ENCODE results near the gene PRSS1.
"Not testable (repeated sequence)": the region's sequence is repeated elsewhere in the genome, so short reads cannot be mapped to it uniquely, and the experiment has no call there.

The PRSS1 gene

DNA sequence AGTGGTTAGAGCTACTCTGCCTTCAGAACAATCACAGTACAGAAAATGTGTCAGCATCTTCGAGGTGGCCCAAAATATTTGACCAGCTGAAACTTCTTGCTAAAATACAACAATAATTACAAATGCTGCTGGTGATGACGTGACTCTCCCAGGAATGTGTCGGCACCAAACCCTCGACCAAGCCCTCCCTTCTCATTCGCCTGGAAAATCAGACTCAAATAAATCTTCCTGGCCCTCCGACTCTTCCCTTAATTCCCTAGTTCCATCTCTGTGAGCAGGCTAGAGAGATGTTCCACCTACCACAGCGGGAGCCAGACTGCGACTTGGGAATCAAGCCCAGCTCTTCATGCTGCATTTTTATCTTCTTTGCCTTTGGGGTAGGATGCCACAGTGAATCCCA, 25.6 kb downstream of the PRSS1 start:
- DNase-seq = no peak

DNA sequence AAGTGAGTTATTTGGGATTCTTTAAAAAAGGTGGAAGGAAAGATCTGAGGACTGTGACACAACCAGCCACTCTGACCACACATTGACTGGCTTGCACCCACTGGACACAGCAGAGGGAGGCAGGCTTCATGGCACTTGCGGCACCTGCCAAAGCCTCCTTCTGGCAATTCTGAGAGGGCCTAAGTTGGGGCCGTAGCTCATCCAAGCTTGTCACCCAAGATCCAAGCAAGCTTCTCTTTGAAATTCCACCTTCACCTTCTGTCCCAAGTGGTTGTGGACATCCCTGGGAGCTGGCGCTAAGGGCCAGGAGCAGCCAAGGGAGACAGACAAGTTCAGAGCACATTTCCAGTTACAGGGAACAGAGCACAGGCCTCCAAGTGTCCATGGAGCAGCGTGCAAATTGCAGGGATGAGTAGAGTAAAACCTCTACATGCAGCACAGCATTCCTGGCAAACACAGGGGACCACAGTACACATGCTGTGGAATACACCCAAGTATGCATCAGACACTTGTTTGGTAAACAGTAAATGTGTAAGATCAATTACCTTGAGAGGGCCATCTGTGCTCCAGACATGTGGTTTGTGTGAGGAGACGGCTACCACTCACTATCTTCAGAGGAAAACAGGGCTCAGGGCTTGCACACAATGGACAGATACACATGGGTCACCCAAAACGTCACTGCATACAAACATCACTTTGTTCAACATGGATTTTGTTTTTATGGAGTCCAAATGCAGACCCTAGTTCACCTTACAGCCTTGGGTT, 26.3 kb downstream of the PRSS1 start:
- DNase-seq = not testable (repeated sequence)

DNA sequence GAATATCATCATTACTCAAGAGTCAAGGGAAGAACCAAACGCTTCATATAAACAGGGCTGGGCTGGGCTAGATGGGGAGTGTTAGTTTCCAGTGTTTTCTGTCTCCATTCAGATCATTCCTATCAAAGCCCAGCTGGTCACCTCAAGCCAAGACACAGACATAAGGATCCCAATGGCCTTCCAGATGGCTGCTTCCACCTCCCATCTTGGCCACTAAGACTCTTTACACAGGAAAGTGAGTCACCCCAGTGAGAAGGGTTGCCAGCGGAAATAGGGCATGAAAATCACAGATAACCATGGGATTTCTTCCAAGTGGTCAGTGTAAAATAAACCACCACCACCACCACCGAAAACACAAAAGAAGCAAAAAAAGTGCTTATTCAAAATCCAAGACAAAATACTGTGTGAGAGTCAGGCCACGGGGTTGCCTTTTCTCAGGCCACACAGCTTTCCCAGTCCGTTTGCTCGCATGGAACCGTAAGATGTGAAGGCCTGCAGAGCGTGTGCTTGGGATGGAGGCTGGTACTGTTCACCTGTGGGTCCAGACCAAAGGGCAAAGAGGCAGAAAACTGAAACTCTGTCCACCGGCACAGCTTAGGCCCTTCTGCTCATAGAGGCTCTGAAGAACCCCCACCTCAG, 27.1 kb downstream of the PRSS1 start:
- DNase-seq = no peak

DNA sequence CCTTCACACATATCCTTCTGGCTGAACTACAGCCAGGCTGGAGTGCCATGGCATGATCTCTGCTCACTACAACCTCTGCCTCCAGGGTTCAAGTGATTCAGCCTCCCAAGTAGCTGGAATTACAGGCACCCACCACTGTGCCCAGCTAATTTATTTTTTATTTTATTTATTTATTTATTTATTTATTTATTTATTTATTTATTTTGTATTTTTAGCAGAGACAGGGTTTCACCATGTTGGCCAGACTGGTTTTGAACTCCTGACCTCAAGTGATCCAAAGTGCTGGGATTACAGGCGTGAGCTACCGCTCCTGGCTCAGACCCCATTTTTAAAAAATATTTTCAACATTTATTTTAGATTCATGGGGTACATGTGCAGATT, 27.6 kb downstream of the PRSS1 start:
- not testable (repeated sequence) for DNase-seq

DNA sequence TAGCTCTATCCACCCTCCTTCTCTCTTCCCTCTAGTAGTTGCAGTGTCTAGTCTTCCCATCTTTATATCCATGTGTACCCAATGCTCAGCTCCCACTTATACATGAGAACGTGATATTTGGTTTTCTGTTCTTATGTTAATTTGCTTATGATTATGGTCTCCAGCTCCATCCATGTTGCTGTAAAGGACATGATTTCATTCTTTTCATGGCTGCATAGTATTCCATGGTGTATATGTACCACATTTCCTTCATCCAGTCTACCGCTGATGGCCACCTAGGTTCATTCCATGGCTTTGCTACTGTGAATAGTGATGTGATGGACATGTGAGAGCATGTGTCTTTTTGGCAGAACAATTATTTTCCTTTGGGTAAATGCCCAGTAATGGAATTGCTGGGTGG, 28.0 kb downstream of the PRSS1 start:
- DNase-seq = no peak

DNA sequence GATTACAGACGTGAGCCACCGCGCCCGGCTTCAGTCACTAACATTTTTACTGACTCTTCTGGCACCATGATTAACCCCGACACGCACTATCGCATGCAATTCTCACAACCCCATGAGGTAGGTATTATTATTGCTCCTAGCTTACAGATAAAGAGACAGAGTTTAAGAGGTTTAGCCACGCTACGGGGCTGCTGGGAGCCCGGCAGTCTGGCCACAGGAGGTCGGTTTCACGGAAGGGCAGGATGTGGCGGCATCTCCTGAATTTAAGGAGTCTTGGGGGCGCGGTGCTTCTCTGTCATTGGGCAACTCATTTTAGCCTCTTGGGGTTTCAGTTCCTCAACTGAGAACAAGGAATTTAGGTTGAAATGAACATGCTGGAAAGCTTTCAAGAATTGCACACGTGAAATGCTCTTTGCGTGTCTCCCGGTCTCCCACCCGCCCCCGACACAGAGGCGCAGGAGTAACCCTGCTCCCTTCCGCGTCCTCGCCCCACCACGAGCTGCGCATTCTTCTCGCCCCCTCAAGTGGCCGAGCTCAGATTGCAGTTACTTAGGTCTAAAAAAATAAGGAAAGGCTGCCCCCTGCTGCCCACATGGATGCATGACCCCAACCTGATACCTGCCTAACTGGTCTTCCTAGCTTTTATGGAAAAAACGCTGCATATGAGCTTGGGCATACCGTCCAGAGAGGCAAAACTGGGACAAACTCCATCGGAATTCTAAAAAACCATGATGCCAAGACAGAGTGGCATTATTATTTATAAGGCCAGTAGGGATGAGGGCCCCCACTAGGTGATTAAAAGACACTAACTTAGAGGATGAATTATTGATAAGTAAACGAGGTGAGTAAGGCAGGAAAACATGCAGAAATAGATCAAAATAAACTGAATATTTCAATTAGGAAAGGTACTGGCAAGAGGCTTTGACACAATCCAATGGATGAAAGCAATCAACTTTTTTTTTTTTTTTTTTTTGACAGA, 33.9 kb downstream of the PRSS1 start:
- DNase-seq = peak; percentile 91 to 94 (median 94)

DNA sequence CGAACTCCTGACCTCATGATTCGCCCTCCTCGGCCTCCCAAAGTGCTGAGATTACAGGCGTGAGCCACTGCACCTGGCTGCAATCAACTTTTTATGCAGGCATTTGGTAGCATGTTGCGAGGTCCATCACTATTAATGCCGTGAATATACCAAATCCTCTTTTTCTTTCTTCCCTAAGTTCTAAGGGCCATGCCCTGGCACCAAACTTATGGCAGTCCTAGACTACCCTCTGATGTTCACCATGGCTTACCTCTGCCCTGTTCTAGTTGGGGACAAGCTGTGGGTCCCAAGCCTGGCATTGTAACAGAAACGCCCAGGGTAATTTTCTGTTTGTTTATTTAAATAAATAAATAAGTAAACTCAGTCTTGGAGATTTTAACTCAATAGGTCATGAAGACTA, 34.8 kb downstream of the PRSS1 start:
- peak in 1 of 3 donors; percentile 4 for DNase-seq

DNA sequence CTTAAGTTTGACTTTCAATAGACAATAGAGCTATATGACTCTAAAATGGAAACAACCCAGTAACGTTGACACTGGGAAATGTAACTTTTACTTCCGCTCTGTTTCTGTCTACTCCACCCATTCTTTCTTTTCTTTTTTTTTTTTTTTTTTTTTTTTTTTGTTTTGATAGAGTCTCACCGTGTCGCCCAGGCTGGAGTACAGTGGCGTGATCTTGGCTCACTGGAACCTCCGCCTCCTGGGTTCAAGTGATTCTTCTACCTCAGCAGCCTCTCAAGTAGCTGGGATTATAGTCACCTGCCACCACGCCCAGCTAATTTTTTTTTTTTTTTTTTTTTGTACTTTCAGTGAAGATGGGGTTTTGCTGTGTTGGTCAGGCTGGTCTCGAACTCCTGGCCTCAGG, 35.4 kb downstream of the PRSS1 start:
- DNase-seq = no peak

DNA sequence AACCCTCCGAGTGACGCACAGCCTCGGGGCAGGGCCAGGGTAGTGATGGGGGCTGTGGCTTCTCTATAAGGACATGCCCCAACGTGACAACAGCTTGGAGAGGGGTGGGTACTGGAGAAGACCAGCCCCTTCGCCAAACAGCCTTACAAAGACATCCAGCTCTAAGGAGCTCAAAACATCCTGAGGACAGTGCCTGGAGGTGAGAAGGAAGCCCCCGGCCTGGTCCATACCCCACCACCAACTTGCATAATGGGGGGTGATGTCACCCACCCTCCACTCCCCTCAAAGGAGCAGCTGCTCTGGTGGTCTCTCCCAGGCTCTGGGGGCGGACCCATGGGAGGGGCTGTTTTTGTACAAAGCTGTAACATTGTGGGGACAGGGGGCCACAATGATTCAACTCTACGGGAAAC, 36.6 kb downstream of the PRSS1 start:
- no peak for DNase-seq

DNA sequence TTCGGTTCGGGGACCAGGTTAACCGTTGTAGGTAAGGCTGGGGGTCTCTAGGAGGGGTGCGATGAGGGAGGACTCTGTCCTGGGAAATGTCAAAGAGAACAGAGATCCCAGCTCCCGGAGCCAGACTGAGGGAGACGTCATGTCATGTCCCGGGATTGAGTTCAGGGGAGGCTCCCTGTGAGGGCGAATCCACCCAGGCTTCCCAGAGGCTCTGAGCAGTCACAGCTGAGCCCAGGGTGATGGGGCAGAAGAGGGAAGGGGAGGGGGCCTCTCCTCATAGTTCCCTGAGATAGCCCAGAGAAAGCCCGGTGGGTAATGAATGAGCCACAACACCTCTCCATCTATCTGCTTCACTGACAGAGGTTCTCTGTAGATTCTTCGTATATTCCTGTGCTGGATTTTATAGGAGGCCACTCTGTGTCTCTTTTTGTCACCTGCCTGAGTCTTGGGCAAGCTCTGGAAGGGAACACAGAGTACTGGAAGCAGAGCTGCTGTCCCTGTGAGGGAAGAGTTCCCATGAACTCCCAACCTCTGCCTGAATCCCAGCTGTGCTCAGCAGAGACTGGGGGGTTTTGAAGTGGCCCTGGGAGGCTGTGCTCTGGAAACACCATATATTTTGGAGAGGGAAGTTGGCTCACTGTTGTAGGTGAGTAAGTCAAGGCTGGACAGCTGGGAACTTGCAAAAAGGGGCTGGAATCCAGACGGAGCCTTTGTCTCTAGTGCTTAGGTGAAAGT, 37.9 kb downstream of the PRSS1 start:
- DNase-seq = no peak

DNA sequence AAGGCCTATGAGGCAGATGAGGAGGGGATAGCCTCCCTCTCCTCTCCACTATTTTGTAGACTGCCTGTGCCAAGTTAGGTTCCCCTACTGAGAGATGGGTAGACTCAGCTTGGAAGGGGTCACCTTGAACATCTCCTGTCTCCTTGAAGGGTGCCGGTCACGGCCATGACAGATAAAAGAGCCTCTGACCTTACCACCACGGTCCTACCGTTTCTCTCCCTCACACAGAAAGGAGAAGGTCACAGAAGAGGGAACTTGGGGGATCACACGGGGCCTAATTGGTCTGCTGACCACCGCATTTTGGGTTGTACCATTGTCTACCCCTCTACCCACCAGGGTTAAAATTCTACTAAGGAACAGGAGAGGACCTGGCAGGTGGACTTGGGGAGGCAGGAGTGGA, 38.5 kb downstream of the PRSS1 start:
- no peak for DNase-seq

DNA sequence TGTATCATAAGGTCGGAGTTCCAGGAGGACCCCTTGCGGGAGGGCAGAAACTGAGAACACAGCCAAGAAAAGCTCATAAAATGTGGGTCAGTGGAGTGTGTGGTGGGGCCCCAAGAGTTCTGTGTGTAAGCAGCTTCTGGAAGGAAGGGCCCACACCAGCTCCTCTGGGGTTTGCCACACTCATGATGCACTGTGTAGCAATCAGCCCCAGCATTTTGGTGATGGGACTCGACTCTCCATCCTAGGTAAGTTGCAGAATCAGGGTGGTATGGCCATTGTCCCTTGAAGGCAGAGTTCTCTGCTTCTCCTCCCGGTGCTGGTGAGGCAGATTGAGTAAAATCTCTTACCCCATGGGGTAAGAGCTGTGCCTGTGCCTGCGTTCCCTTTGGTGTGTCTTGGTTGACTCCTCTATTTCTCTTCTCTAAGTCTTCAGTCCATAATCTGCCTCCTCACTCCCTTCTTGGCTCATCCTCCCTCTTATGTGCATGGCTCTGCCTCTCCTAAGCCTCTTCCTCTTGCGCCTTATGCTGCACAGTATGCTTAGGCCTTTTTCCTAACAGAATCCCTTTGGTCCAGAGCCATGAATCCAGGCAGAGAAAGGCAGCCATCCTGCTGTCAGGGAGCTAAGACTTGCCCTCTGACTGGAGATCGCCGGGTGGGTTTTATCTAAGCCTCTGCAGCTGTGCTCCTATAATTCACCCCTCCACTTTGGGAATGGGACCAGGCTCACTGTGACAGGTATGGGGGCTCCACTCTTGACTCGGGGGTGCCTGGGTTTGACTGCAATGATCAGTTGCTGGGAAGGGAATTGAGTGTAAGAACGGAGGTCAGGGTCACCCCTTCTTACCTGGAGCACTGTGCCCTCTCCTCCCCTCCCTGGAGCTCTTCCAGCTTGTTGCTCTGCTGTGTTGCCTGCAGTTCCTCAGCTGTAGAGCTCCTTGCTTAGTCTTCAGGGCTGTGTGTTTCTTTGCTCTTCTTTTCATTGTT, 39.3 kb downstream of the PRSS1 start:
- no peak for DNase-seq

DNA sequence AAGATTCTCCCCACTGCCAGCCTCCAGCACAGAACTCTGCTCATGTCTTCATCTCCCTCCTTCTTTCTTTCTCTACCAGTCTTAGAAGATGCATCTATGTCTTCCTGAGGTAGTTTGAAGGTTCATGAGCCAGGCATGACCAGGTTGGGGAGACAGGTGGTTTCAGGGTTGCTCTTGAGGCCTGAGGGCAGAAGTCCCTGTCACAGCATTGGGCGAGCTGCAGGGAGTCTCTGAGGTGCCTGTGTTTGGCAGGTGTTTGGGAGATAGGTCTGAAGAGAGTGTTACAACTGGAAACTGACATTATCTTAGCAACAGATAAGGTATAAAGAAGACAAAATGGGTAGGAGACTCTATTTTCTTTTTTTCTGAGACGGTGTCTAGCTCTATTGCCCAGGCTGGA, 40.2 kb downstream of the PRSS1 start:
- DNase-seq = no peak

DNA sequence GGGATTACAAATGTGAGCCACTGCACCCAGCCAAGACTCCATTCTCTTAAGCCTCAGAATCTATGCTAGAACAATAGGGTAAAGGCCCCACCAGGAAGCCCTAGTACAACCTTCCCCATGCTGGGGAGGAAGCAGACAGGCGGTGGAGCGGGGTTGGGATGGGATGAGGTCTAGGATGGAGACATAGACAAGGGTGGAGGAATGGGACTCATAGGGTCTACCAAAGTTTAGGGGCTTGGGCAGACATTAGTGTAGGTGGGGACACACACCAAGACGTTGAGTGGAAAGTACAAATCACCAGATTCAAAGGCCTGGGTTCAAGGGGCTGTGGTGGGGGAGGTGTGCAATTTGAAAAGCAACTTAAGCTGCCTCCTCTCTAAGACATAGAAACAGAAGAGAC, 40.8 kb downstream of the PRSS1 start:
- no peak for DNase-seq

DNA sequence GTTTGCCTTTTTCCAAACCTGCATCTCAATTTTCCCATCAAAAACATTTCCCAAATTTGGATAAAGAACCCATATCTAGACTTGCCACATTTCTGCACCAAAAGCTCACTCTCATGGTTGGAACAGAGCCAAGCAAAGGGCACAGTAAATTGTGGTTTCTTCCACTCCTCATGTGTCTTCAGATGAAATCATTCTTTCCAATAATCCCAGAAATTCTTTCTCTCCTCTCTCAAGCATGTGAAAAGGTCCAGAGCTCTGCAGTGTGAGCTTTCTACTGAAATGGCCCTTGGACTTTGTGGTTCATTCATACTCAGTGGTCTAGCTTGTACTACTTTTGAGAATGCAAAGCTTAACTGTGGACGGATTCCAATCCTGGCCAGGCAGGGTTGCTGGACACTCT, 41.3 kb downstream of the PRSS1 start:
- DNase-seq = no peak

DNA sequence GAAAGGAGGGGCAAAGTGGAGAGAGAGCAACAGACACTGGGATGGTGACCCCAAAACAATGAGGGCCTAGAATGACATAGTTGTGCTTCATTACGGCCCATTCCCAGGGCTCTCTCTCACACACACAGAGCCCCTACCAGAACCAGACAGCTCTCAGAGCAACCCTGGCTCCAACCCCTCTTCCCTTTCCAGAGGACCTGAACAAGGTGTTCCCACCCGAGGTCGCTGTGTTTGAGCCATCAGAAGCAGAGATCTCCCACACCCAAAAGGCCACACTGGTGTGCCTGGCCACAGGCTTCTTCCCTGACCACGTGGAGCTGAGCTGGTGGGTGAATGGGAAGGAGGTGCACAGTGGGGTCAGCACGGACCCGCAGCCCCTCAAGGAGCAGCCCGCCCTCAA, 42.2 kb downstream of the PRSS1 start:
- DNase-seq = no peak

DNA sequence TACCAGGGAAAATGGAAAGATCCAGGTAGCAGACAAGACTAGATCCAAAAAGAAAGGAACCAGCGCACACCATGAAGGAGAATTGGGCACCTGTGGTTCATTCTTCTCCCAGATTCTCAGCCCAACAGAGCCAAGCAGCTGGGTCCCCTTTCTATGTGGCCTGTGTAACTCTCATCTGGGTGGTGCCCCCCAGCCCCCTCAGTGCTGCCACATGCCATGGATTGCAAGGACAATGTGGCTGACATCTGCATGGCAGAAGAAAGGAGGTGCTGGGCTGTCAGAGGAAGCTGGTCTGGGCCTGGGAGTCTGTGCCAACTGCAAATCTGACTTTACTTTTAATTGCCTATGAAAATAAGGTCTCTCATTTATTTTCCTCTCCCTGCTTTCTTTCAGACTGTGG, 42.9 kb downstream of the PRSS1 start:
- DNase-seq = no peak

DNA sequence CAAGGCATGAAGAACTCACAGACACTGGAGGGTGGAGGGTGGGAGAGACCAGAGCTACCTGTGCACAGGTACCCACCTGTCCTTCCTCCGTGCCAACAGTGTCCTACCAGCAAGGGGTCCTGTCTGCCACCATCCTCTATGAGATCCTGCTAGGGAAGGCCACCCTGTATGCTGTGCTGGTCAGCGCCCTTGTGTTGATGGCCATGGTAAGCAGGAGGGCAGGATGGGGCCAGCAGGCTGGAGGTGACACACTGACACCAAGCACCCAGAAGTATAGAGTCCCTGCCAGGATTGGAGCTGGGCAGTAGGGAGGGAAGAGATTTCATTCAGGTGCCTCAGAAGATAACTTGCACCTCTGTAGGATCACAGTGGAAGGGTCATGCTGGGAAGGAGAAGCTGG, 43.3 kb downstream of the PRSS1 start:
- no peak for DNase-seq

DNA sequence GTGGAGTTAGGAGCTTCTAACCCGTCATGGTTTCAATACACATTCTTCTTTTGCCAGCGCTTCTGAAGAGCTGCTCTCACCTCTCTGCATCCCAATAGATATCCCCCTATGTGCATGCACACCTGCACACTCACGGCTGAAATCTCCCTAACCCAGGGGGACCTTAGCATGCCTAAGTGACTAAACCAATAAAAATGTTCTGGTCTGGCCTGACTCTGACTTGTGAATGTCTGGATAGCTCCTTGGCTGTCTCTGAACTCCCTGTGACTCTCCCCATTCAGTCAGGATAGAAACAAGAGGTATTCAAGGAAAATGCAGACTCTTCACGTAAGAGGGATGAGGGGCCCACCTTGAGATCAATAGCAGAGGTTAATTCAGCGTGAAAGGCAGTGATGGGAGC, 43.9 kb downstream of the PRSS1 start:
- DNase-seq = no peak

DNA sequence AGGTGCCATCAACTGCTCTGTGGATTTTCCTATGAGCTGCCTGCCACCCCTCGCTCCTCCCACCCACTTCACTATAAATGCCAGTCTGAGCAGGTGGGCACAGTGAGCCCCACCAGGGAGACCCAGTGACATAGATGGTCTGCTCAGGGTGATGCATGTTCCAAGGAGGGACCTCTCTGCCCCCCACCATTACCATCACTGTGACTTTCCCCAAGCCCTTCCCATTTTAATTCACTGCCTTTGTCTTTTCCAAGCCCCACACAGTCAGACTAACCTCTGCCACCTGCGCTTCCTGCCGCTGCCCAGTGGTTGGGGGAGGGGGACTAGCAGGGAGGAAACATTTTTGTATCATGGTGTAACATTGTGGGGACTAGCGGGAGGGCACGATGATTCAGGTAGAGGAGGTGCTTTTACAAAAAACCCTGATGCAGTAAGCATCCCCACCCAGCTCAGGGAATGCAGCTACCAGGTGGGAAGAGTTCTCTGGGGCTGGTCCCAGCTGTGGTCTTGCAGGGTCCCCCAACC, 46.1 kb downstream of the PRSS1 start:
- DNase-seq = no peak

DNA sequence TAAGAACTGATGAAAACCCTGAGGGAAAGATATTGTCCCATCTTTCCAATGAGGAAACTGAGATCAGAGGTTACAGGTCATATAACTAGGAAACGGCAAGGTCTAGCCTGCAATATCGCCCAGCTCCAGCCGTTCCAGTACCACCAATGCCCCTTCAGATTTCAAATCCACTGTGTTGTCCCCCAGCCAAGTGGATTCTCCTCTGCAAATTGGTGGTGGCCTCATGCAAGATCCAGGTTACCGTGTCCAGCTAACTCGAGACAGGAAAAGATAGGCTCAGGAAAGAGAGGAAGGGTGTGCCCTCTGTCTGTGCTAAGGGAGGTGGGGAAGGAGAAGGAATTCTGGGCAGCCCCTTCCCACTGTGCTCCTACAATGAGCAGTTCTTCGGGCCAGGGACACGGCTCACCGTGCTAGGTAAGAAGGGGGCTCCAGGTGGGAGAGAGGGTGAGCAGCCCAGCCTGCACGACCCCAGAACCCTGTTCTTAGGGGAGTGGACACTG, 46.8 kb downstream of the PRSS1 start:
- DNase-seq = no peak
